HCT116 (cell line): ENCODE results near the gene SEC24B.

Experiments
- CEBPB ChIP-seq: IDR thresholded peaks from 2 replicates; pipeline ENCODE4 v1.6.1; 2012; ENCODE audit warnings: low read depth
- CTCF ChIP-seq, 3 experiments: fragments of 200-600 bp in 1 of 3; sonication (generic) in 1 of 3; IDR thresholded peaks in 2 of 3; conservative IDR thresholded peaks in 1 of 3; 2 replicates each; pipeline ENCODE4 v1.5.1; 2012 to 2017; ENCODE audit warnings: low read depth in 2 of 3, low read length in 2 of 3, antibody characterized with exemption in 1 of 3, borderline replicate concordance in 1 of 3, control low read depth in 1 of 3, mild to moderate bottlenecking in 1 of 3, mixed read lengths in 1 of 3, mixed run types in 1 of 3, moderate library complexity in 1 of 3; ENCODE audit not compliant: insufficient read depth in 1 of 3
- EGR1 ChIP-seq: IDR thresholded peaks from 2 replicates; pipeline ENCODE4 v1.6.1; 2012; ENCODE audit warnings: low read depth
- EZH2phosphoT487 ChIP-seq: fragments of 200-600 bp; IDR thresholded peaks from 2 replicates; pipeline ENCODE4 v1.6.1; 2018; ENCODE audit warnings: antibody characterized with exemption, borderline replicate concordance
- MAX ChIP-seq: IDR thresholded peaks from 2 replicates; pipeline ENCODE4 v1.6.1; 2012
- POLR2A ChIP-seq: IDR thresholded peaks from 2 replicates; pipeline ENCODE4 v1.7.0; 2011; ENCODE audit warnings: borderline replicate concordance; ENCODE audit not compliant: insufficient read depth, insufficient read length; ENCODE audit errors: extremely low read depth
- REST ChIP-seq: IDR thresholded peaks from 2 replicates; pipeline ENCODE4 v1.6.1; 2012; ENCODE audit warnings: low read depth
- ZNF274 ChIP-seq: fragments of 200-500 bp; sonication (Bioruptor generic); IDR thresholded peaks from 2 replicates; pipeline ENCODE4 v1.6.1; 2014; ENCODE audit warnings: mild to moderate bottlenecking, low read depth, low read length, inconsistent platforms

- TF ChIP-seq CTCF (IDR thresholded peaks at IDR 0.05 in 2 of 3, conservative IDR thresholded peaks at IDR 0.05 in 1 of 3; ENCODE audit: borderline replicate concordance in 1 of 3, insufficient read depth in 1 of 3, low read depth in 2 of 3, low read length in 2 of 3), result no peak
- no peak for TF ChIP-seq CEBPB
- no peak for TF ChIP-seq POLR2A
- no peak for TF ChIP-seq MAX
- no peak for TF ChIP-seq REST
- no peak for TF ChIP-seq EGR1
- TF ChIP-seq ZNF274, result no peak
- TF ChIP-seq EZH2phosphoT487, result no peak
Observed at GRCh38 chr4:109410226-109410625, 23.4 kb upstream of the SEC24B start.
